Endothelial cell of umbilical vein (primary cell): ENCODE measurements around the gene RCOR2.
"Not testable (repeated sequence)": the region's sequence is repeated elsewhere in the genome, so short reads cannot be mapped to it uniquely, and the experiment has no call there.

ENCODE experiments used
- CTCF ChIP-seq, 2 donors: IDR thresholded peaks; 1 replicate in 1 of 2; 2 replicates in 1 of 2; pipeline ENCODE4 v1.5.1; 2011; ENCODE audit warnings: low read length in 2 of 2, mild to moderate bottlenecking in 2 of 2, moderate library complexity in 2 of 2, control low read depth in 1 of 2, inconsistent platforms in 1 of 2, low read depth in 1 of 2; ENCODE audit not compliant: insufficient read depth in 1 of 2; ENCODE audit errors: extremely low read depth in 1 of 2
- EZH2 ChIP-seq: IDR thresholded peaks from 2 replicates; pipeline ENCODE4 v1.6.1; 2012; ENCODE audit warnings: borderline replicate concordance, low read depth, mild to moderate bottlenecking, moderate library complexity, low read length, inconsistent platforms; ENCODE audit not compliant: severe bottlenecking
- MYC ChIP-seq: IDR thresholded peaks from one replicate; pipeline ENCODE4 v1.6.1; 2011; ENCODE audit warnings: mild to moderate bottlenecking, low read depth, low read length
- POLR2A ChIP-seq: IDR thresholded peaks from 2 replicates; pipeline ENCODE4 v1.6.1; 2012; ENCODE audit warnings: low read depth, mild to moderate bottlenecking, control low read depth, low read length
- POLR2AphosphoS5 ChIP-seq: IDR thresholded peaks from 2 replicates; pipeline ENCODE4 v1.6.1; 2012; ENCODE audit warnings: low read depth, mild to moderate bottlenecking, control low read depth, low read length, moderate library complexity; ENCODE audit not compliant: insufficient read depth
- TF ChIP-seq, protein P1 (sequence below): IDR thresholded peaks from 2 replicates; pipeline ENCODE4 v1.6.1; 2011; ENCODE audit not compliant: insufficient read depth, insufficient read length

DNA sequence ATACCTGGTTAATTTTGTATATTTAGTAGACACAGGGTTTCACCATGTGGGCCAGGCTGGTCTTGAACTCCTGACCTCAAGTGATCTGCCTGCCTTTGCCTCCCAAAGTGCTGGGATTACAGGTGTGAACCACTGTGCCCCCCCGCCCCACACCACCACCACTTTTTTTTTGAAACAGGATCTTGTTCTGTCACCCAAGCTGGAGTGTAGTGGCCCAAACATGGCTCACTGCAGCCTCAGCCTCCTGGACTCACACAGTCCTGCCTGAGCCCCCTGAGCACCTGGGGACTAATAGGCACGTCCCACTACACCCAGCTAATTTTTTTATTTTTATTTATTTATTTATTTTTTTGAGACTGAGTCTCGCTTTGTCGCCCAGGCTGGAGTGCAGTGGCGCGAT lies 53.3 kb downstream of the RCOR2 start:
- TF ChIP-seq CTCF (IDR thresholded peaks at IDR 0.05; ENCODE audit: extremely low read depth in 1 of 2, insufficient read depth in 1 of 2, low read depth in 1 of 2, low read length in 2 of 2); POLR2AphosphoS5; POLR2A; EZH2; MYC: not testable (repeated sequence)
- TF ChIP-seq, protein P1, sequence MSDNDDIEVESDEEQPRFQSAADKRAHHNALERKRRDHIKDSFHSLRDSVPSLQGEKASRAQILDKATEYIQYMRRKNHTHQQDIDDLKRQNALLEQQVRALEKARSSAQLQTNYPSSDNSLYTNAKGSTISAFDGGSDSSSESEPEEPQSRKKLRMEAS: not testable (repeated sequence)
